Activated CD4-positive, CD25-positive, alpha-beta regulatory T cell treated with anti-CD3 and anti-CD28 coated beads, Interleukin-2, amount 50 U/mL, for 24 hours (primary cell): Measurements from ENCODE around the gene ARHGAP4.

Experiments used
- ATAC-seq, 2 donors: fragments of 150-1000 bp; cut with Tn5 transposase; one replicate each; pipeline ENCODE4 v1.10.0; 2021; ENCODE audit warnings: mild to moderate bottlenecking in 1 of 2, moderate library complexity in 1 of 2

The ARHGAP4 gene

DNA sequence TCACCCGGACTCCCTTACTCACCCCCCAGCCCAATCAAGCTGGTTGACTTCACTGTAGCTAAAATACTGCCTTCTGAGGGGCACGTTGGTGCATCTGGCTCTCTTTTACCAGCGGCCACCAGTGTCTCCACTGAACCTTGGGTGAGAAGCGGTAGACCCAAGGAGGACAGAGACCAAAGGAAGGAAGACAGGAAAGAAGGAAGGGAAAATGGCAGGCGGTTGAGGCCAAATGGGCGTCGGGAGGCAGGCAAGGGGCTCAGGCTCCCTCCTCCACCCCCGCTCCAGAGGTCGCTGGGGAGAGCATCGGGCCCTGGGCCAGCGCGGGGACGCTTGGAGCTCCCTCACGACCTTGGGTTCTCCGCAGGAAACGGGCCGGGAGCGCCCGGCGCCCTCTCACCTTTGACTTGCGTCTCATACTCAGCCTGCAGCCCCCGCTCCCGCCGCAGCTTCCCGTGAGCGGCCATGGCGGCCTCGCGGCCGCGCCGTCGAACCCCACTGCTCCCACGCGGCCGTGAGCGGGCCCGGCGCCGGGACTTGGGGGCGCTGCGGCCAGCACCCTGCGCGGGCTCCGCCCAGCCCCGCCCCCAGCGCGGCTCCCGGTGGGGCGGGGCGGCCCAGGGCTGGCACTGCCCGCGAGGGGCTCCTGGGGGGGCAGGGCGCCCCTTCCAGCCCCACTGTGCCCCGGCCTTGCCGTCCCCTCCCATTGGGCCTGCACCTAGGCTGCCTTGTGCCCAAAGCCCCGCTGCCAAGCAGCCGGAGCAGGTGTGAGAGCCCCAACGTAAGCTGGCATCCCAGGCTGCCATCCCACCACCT, at the start of gene ARHGAP4:
Gene ARHGAP4 (minus strand): TSS at position 526 of the 813 bp plus-strand sequence. CDS start 62 bp downstream, at position 464.
- ATAC-seq, result peak; percentile 3 to 4

DNA sequence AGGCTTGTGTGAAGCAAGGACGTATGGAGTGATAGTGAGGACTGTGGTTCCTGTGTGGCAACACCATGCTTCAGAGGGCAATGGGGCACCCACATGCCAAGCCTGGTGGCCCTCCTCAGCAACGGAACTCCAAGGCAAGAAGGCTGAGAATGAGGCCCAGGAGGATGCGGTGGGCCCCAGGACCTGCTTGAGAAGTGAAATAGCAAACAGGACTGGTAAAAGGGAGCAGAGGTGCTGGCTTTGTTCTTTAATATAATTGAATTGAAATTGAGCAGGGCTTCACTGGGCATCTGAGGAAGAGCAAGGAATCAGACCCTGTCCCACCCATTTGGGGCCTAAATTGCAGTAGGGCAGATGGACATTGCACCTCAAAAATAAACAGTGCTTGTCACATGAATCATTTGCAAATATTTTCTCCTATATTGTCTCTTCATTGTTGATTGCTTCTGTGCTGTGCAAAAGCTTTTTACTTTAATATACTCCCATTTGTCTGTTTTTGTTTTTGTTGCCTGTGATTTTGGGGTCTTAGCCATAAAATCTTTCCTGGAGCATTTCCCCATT, 48.7 kb upstream of the ARHGAP4 start:
- no peak for ATAC-seq

DNA sequence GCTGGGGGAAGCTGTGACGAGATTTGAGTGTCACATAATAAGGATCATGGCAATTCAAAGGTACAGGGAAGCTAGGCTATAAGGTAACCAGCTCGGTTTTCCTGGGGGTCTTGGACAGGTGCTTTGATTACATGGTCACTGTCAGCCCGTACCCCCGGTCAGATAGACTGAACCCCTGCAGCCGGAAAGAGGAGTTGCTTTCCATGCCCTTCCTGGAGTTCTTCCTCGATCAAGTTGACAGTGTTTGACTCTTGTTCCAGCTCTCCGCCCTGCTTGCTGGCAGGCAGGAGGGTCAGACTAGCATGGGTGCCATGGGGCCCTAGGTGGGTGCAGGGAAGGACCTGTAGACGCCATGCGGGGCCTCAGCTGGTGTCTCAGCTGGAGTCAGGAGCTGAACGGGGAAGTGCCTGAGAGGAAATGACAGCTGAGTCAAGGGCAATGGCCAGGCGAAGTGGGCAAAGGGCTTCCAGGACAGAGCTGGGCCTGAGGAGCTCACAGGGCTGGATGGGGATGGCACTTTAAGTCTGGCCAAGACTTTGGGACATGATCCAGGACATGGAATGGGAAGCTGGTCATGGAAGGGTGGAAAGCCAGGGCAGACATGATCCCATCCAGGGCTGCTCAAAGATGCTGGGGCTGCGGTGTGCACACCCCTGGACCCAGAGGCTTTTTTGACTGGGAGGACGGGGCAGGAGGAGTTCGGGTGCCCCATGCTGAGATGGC, 48.1 kb upstream of the ARHGAP4 start:
- no peak for ATAC-seq

DNA sequence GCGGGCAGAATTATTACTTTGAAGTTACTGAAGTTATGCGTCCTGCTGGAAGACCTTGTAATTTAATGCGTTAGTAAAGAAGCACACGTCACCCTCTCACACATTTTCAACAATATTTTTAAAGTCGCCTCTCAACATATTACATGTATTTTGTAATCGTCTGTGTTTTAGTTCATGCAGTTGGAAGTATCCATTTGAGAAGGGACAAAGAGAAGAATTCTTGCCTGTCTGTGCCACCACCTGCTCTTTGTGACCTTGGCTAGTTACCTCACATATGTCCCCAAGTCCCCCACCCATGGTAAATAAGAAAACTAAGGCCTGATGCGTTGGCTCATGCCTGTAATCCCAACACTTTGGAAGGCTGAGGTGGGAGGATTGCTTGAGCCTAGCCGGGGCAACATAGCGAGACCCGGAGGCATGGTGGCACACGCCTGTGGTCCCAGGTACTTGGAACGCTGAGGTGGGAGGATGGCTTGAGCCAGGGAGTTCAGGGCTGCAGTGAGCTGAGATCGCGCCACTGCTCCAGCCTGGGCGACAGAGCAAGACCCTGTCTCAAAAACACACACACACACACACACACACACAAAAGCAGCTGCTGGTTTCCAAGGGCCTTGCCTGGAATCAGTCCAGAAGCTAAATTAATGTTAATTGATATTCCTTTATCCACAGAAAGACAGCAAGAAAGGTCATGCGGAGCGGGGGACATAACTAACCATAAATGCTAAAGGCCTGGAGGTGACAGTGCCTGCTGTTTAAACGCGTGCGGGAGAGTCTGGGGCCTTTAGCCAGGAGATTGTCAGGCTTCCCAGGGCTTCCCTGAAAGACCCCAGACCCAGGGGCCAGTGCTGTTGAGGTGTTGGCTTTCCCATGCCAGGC, 47.3 kb upstream of the ARHGAP4 start:
- no peak for ATAC-seq

DNA sequence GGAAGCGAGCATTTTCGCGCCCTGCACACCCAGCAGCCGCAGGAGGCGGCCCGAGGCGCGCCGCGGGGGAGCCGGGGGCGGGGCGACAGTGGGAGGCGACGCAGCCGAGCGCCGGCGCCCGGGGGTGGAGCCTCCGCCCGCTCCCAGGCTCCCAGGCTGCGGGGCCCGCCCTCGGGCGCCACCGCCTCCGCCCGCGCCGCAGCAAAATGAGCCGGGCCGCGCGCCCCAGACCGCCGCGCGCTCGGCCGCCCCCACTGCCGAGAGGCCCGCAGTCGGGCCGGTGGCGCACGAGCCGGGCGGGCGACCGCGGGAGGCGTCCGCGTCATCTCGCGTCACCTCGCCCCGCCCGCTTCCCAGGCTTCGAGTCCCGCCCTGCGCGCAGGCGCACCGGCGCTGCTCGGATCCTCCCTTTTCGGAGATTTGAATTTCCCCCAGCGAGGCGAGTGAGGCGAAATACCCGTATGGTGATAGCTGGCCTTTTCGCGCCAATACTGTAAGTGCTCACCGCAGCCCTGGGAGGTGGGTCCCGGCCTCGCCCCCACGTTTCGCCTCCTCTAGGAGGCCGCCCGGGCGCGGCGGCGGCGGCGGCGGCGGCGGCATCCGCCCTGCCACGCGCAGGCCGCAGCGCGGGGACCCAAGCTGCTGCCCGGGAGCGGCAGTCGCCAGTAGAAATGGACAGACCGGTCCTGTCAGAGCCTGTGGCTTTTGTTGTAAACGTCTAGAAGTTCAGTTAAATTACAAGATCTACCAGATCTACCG, 46.5 kb upstream of the ARHGAP4 start, which contains the start of gene TMEM187:
Gene TMEM187 (plus strand): TSS at position 387 of the 759 bp plus-strand sequence. CDS start 9,309 bp downstream, outside the sequence.
- ATAC-seq, result peak; percentile 53 to 59

DNA sequence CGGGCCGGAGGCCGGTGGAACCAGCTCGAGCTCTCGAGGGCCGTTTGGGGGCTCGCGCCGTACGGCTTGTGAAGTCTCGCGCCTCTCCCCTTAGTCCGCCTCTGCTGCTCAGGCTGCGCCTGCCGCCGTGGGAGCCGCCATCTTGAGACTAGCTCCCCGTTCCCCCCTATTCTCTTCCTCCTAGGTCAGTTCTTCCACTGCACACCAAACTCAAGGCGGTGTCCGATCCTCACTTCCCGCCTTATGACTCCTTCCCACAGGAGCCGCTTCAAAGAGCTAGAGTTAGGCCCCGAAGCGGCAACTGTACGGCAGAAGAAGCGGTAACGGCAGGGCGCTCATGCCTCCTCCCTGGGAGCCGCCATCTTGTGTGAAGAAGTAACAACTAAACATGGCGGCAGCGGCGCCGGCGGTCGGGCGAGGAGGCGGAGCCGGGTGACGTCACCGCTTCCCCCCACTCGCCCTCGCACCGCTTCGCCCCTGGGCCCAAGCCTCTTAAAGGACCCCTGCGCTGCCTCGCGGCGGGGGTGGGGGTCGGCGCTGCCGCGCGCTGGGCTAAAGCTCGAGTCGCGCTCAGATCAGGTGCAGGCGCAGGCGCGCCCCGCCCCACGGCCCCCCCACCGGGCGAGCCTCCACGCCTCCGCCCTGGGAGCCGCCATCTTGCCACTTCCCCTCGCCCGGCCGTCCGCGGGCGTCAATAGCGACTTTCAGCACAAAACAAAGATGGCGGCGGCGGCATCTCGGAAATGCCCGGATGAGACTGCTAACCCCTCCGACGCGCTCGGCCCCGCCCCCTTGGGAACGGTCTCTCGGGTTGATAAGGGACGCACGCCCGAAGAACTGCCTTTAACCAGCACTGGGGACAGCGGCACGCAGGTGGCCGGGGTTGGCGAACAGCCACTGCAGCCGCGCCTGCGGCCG, 45.6 kb upstream of the ARHGAP4 start, which contains the start of gene HCFC1:
Gene HCFC1 (minus strand): TSS at position 369 of the 918 bp plus-strand sequence. CDS start 978 bp downstream, outside the sequence.
- peak; percentile 35 to 45 for ATAC-seq

DNA sequence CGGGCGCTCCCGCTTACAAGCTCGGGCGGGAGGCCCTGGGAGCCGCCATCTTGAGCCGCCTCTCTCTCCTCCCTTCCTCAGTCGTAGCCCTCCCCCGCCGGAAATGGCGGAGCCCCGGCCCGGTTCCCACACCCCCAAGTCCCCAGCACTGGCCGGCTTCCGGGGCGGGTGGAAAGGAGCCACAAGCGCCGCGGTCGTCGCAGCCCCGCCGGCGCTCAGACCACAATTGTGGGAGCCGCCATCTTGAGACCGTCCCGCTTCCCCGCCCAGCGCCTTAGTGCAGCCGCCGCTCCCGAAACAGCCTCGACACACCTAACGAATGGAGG, 45.0 kb upstream of the ARHGAP4 start:
- peak; percentile 49 to 51 for ATAC-seq

DNA sequence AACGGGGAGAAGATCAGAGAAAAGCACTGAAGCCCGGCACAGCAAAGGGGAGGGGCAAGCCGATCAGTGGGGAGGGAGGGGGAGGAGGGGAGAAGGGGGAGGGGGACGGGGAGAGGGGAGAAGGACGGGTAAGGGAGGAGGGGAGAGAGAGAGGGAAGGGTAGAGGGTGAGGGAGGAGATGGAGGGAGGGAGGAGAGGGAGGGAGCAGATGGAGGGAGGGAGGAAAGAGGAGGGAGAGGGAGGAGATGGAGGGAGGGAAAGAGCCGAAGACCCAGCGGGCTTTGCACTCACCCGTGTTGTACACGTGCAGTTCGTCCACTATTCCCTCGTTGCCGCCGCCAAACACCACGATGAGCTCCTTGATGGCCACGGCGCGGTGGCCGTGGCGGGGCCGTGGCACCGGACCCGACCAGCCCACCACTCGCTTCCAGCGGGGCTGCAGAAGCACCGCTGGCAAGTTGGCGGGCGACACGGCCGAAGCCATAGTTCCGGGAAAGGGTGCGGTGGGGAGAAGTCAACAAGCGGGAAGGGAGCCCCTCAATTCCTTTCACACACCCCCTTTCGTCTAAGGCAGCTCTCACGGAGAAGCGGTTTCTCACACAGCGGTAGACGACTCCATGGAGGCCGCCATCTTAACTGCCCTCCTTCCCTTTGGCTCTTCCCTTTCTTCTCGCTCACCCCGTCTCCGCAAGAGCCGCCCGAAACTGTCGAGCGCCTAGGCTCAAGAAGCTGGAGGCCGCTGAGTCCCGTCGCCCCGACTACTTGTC, 44.5 kb upstream of the ARHGAP4 start:
- no peak for ATAC-seq

DNA sequence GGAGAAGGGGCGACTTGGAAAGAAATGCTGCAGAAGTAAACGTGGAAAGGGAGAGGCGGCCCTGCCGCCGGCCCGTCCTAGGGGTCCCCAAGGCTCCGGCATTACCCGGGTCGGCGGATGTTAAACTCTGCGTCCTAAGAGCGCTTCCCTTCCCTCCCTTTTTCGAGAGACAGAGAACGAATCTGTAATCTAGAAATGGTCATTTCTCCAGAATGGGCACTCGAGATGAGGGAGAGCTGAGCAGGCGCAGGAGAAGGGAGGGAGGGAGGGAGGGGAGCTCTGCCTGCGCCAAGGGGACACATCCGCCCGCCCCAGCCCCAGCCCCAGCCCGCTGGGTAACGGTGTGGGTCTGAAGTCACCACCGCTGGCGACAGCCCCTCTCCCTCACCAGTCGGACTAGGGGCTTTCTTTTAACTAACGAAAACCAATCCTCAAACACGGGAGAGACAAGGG, 43.9 kb upstream of the ARHGAP4 start:
- ATAC-seq, result no peak

DNA sequence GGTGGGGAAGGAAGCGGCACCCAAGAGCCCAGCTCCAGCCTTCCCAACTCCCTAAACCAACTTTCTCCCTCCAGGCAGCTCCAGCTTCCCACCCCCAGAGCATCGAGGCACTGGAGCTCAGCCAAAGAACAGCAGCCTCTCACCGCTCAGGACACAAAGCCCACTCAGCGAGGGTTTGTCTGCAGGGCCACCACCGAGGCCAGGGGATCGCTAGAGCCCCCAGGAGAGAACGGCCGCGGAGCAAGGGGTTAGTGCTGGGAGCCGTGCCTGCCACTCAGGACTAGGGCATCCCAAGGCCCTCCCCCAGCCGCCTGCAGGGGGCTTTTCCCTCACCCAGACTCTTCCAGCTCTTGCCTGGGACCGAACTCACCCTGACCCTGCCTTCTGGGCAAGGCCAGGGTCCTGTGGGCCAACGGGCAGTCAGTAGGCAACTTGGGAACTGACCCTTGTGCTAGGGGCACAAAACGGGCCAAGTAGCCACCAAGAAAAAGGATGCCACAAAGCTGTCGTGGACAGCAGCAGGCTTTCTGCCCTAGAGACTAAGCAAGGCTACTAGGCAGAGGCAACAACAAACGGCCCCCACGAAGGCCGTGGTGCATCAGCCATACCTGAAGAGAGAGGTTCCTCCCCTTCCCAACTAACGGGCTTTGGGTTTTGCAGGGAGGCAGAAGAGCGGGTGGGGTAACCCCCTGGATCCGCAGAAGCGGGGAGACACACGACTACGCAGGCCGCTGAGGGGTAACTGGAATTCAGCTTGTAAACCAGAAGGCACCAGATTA, 43.2 kb upstream of the ARHGAP4 start:
- no peak for ATAC-seq

DNA sequence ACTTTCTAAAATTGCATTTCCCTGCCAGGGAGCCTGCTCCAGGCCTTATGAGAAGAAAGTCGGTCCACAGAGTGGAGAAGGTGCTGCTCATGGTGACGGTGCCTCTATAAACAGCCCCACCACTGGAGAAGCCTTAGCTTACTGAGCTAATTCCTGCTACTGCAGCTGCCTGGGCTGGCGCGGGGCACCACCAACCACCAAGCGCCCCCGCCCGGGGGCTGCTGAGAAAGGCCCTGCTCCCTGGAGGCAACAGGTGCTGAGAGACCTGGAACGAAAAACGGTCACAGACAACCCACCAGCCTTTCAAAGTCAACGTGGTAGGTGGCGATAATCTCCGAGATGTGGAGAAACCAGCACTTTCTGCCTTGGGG, 42.7 kb upstream of the ARHGAP4 start:
- no peak for ATAC-seq

DNA sequence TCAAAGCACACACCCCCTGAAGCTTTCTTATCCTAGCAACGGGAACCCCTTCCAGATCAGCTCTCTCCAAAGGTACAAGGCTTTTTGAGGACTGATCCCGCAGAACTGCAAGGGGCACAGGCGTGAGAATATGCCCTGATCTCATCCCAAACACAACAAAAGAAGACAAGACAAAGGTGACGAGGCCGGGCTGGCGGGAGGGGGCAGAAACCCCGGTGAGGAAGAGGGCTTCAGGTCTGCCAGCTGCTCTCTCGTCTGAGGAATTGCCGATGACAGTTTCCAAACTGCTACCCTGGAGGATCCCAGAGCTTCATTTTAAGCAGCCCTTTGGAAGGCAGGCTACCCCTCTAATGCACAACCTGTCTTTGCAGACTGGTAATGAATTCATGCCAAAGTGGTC, 42.2 kb upstream of the ARHGAP4 start:
- no peak for ATAC-seq

DNA sequence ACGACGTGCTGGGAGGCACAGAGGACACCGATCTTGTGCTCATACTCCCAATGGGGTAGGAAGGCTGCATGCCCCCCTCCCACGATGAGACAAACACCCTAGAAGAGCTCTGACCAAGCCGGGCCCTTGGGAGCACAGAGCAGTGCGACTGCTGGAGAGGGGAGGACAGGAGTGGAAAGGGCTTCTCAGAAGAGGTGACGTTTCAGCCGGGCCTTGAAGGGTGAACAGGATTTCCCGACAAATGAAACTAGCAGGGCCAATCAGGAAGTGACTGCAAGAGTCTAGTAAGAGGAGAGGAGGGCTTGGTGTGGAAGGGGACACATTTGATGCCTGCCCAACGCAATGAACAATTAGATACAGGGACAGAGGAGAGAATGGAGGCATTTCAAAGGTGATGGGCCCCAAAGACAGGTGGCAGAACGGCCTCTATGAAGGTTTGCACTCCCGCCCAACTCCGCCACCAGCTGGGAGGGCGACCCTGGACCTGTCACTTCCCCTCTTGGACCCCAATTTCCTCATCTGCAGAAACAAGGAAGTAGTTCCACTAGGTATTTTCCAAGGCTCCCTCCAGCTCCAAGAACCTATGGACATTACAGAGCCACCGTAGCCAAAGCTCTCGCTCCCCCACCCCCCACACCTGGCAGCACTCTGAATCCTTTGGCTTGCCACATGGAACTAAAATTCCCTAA, 41.6 kb upstream of the ARHGAP4 start:
- no peak for ATAC-seq

DNA sequence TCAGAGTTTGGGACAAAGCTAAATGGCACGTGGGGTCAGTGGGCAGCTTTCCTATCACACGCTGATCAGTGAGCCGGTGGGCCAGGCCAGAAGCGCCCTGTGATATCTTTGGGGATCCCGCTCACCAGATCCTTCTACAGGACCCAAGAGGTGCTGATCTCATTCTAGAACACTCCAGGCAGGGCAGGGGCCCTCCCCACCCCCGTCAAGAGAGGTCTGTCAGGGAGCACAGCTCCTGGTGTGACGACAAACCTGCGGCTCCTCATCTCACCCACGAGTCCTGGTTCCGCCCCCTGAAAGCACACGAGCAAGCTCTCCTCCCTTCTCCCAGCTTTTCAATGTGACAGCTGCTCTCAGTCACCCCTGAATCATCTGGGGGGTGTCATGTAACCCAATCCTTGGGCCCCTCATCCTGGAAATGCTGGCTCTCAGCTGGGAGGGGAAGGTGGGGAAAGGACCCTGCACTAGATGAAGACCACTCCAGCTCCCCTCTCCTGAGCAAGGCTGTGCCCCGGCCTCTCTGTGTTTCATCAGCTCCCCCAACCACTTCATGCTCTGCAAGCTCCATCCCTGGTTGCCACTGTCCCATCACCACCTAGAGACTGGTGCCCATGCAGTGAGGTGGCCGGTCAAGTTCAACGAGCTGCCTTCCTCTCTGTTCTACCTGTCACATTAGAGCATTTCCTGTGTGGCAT, 40.9 kb upstream of the ARHGAP4 start:
- ATAC-seq, result no peak

DNA sequence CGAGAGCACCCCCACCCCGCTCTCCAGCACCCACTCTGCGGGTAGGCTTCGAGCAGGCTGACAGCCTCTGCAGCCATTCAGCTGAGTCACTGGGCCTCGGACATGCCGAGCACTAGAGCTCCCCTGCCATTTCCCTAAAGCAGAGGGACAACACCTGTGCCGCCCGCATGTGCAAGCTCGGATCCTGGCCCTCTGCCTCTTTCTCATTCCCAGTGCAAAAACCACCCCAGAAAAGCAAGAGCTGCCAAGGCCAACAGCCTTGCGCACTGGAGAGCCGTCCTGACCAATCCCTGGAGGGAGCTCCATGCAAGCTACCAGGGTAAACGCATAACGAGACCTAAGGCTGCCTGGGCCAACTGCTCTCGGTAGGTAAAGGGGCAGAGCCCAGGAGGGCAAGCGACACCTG, 40.2 kb upstream of the ARHGAP4 start:
- no peak for ATAC-seq

DNA sequence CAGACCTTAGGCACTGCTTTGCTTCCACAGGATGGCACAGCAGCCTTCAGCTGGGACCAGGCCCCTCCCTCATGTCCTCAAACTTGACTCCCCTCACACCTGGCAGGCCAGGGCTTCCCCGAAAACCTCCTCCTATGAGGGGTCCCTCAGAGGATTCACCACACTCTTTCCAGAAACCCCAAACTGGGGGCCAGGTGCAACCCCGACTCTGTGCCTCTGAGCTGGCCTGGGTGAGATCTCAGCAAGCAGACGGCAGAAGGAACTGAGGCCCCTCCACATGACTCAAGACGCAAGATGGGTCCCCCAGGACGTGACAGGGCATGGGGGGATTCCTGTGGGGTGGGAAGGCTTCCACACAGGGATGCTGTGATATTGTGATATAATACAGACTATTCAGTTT, 39.3 kb upstream of the ARHGAP4 start:
- no peak for ATAC-seq

DNA sequence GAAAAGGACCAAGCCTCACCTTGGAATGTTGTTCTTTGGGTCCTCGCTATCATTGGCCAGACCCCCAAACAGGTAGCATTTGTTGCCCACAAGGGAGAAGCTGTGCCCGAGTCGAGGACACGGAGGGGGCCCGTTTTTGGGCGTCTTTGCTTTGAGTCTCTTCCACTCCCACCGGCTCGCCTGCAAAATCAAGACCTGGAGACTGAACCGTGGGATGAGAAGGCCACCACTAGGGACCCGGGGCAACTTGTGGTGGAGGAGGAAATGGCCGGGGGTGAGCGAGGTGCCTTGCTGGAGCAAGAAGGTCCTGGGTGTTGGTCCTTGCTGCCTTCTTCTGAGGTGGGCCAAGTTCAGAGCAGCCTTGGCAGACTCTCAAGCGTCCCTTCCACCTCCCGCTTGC, 38.0 kb upstream of the ARHGAP4 start:
- ATAC-seq, result no peak

DNA sequence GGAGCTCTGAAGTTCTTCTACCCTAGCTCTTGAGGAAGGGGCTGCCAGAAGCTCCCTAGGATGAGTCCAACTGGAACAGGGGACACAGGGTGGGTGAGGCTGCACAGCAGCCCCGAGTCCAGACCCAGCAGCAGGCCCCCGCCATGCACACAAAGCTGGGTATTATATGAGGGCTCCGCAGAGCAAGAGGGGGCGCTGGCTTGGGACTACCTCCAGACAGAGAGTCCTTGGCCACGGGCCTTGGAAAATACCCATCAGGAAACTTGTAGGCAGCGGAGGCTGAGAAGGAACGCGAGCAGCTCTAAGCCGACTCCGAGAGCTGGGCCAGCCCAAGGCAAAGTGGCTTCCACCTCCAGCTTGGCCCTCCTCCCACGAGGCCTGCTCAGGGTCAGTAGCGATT, 37.5 kb upstream of the ARHGAP4 start:
- ATAC-seq, result no peak
